22Rv1 (cell line): ENCODE measurements around the gene UTF1.

Experiments used
- H3K27ac ChIP-seq: fragments of 450-650 bp; 2 replicates; pipeline ENCODE4 v1.5.1; 2017
- CTCF ChIP-seq: fragments of 450-650 bp; IDR thresholded peaks from 2 replicates; pipeline ENCODE4 v1.5.1; 2017; ENCODE audit warnings: mild to moderate bottlenecking
- ZFX ChIP-seq: fragments of 450-650 bp; IDR thresholded peaks from 2 replicates; pipeline ENCODE4 v1.6.1; 2017; ENCODE audit warnings: antibody characterized with exemption, borderline replicate concordance

Gene UTF1

GRCh38 chr10:133279326-133280226, 49.6 kb downstream of the UTF1 start:
- no peak for TF ChIP-seq ZFX
- TF ChIP-seq CTCF: no peak
- no peak overlapping the region for H3K27ac ChIP-seq

GRCh38 chr10:133280391-133281059, 50.5 kb downstream of the UTF1 start:
- TF ChIP-seq ZFX: no peak
- no peak for TF ChIP-seq CTCF

GRCh38 chr10:133281084-133281483, 51.1 kb downstream of the UTF1 start:
- no peak for TF ChIP-seq ZFX
- H3K27ac ChIP-seq: no peak overlapping the region

More at GRCh38 chr10:133280391-133281059, 50.5 kb downstream of the UTF1 start:
- no peak overlapping the region for H3K27ac ChIP-seq
